Measurements from ENCODE around the gene KIF26A. TPM values are rescaled to one million over a fixed set of nuclear protein-coding genes. Genes with fewer than 3 reads are reported as not detected.

KIF26A gene
- polyA plus RNA-seq, 1 donor = 11.7 TPM

DNA sequence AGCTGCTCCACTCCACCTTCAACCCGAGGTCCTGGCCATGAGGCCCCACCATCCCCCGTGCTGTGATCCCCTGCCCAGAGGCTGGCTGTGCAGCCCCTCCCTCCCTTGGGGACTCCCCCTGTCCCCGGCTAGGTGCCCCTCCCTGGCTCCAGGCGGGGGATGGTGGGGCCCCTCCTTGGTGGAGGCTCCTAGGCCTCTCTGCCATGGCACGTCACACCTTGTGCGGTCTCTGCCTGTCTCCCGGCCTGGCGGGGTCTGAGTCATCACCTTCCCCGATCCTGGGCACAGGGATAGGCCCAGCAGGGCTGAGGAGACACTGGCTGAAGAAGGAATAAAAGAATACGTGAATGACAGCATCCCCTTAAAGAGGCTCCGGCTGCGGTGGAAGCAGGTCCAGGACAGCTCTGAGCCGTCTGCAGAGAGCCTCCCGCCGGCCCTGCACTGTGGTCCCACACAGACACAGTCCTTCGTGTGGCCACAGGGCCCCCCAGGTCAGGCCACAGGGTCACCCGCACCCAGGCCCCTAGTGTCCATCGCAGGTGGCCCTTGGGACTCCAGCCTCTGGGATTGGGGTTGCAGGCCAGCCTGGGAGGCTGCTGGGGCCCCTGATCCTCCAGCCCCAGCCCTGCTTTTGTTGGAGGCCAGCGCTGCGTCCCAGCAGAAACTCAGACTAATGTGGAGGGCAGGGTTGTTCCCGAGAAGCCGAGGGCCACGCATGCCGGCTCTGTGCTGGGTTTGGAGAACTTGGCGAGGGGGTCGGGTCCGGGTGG is 43.6 kb downstream of the KIF26A start:
- no peak for DNase-seq

DNA sequence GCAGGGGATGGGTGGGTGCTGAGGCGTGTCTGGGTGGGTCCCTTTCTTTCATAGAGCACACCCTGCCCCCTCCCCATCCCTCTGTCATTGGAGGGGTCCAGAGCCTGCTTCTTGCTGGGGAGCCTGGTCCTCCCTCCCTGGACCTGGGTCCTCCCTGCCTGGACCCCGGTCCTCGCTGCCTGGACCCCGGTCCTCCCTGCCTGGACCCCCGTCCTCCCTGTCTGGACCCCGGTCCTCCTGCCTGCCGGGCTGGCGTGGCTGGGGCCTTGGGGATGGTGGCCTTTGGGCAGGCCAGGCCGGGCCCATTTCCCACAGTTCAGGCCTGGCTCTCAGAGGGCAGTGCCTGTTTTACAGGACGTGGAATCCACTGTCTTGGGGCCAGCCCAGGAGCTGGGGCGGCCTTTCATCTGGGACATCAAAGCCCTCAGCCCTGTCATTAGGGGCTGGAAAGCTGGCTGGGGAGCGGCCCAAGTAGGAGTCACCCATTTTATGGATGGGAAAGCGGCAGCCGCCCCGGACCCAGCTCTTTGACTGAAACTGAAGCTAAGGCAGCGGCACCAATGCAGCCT is 44.6 kb downstream of the KIF26A start:
- DNase-seq = no peak

DNA sequence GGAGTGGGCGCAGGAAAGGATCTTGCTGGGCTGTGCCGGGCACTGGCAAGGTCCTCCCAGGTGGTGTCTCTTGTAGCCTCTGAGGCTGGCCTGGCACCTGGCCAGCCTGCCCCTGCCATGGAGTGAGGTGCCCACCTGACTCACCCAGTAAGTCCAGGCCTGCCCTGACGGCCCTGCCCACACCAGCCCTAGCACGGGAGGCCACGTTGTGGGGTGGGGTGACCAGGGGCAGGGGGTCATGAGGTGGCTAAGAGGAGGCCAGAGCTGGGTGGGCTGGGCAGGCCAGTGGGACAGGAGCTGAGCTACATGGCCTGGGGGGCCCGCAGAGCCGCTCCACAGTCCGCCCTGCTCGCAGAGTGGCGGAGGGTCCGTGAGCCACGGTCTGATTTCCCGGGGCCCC is 45.4 kb downstream of the KIF26A start:
- DNase-seq = no peak

DNA sequence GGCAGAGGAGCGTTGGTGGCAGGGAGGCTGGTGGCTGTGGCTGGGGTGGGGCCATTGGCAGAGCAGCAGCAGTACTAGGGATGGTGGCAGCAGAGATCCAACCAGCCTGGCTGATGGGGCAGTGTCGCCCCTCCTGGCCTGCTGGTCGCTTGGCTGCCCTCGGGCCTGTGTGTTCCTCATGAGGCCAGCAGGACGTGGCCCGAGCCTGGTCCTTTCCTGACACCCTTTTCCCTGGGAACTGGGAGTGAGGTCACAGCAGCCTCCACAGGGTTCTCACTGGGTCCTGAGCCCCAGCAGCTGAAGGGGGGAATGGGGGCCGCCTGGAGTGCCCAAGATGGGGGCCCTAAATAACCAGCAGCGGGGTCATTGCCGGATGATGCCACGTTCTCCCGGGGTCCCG is 46.1 kb downstream of the KIF26A start:
- no peak for DNase-seq

DNA sequence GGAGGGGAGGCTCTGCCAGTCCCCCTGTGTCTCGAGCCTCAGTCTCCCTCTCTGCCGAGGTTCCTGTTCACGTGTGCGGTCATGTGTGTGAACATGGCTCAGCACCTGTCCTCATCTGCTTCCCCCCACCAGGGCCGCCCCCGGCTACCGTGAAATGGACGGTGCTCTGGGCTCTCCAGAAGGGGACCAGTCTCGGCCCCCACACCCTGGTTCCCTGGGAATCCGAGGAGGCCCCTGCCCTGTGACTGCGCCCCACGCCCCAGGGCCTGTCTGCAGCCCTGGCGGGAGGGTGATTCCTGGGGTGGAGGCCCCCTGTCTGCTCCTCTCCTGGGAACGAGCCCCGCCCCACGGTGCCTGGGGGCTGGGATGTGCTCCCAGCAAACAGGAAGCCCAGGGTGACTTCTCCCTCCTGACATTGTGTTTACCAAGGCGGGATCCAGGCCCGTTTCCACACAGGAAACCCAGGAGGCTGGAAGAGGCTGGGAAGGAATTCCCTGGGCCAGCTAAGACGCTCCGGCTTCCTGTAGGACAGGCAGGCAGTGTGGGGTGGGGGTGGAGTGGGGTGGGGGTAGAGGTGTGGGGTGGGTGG is 46.6 kb downstream of the KIF26A start:
- no peak for DNase-seq

DNA sequence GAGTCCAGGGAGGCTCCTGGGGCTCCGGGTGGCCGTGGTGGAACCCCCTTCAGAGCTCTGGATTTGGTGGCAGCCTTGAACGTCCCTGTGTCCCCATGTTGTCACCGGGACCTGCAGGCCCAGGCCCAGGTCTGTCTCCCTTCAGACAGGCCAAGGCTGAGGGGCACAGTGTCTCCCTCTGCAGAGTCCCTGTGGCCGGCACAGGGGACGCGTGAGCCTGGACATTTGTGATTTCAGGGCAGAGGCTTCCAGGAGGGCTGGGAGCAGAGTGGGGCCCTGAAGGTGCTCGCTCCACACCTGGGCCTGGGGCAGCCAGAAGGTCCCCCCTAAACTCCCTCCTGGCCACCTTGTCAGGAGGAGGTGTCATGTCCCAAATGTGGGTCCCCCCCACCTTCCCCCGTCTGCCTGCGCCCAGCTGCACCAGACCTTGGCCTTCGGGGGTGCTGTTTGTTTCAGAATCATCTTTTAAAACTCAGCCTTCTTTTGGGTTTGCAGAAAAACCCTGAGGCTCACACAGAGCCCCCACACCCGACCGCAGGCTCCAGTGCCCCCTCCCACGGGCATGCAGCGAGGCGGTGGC is 47.6 kb downstream of the KIF26A start:
- no peak for DNase-seq

DNA sequence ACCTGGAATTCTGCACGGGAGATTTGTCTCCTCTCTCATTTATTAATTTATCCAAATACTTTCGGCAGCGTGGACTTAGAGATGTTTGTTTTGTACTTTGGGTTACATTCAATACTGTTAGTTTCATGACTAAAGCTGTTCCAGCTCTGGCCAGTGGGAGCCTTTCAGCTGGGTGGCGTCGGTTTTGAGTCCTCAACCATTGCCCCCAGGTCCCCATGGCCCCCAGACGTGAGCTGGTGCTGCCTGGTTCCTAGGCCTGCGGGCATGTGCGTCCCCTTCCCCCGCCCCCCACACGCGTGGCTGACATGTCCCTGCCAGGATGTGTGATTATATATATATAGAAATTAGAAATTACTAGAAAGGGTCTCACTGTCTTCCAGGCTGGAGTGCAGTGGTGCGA is 48.2 kb downstream of the KIF26A start:
- DNase-seq = no peak

DNA sequence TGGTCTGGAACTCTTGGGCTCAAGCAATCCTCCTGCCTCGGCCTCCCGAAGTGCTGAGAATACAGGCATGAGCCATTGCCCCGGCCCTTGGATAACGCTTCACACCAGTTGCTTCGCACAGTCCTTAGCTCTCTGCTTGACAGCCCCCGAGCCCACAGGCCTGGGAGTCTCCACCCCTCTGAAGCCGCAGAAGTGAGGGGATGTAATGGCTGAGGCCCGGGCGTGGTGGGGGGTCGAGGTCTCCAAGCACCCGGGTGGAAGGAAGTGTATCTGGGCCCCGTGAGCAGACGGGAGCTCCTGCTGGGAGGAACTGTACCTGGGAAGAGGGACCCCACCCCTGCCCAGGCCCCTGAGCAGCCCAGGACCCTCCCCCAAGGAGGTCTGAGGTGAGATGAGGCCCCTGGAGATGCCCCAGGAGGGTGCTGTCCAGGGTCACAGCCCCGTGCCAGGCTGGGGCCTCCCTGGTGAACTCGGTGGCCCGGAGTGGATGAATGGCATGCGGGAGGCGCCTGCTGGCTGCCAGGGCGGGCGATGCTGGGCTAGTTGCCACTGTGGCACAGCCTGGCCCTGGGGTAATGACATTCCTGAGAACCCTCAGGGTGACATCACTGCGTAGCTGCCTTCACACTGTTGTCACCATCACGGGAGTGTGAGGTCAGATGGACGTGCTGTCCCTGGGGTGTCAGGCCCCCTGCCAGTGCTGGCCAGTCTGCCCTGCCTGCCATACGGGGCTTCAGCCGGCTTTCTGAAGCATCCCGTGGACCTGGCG is 48.9 kb downstream of the KIF26A start:
- DNase-seq = no peak

DNA sequence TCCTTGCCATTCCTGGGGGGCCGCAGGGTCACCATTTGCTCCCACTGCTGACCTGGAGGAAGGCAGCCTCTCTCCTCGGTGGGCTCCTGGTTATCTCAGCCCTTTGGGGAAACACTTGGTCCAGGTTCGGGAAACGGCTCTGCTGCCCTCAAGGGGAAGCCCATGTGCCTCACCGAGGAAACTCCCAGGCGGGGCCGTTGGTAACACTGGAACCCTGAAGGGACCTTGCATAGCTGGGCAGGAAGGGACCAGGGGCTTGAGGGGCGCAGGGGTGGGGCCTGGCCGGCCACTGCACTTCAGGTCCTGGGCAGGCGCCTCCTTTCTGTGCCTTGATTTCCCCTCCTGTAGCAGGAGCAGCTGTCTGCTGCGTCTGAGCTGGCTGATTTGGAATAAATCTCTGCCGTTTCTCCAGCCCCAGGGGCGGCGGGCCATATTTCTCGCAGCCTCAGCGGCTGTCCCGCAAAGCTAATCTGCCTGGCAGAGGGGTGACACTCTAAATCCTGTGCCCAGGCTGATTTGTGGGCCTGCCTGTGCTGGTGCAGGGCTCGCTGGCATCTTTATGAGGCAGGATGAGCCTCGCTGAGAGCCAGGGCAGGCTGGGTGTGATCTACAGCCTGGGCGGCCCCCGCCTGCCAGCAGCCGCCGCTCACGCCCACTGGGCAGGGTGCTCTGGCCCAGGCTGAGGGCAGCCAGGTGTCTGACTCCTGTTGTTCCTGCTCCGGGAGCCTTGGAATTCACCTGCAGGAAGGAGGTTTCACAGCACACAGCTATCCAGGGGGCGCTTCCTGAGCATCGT is 49.7 kb downstream of the KIF26A start:
- no peak for DNase-seq

DNA sequence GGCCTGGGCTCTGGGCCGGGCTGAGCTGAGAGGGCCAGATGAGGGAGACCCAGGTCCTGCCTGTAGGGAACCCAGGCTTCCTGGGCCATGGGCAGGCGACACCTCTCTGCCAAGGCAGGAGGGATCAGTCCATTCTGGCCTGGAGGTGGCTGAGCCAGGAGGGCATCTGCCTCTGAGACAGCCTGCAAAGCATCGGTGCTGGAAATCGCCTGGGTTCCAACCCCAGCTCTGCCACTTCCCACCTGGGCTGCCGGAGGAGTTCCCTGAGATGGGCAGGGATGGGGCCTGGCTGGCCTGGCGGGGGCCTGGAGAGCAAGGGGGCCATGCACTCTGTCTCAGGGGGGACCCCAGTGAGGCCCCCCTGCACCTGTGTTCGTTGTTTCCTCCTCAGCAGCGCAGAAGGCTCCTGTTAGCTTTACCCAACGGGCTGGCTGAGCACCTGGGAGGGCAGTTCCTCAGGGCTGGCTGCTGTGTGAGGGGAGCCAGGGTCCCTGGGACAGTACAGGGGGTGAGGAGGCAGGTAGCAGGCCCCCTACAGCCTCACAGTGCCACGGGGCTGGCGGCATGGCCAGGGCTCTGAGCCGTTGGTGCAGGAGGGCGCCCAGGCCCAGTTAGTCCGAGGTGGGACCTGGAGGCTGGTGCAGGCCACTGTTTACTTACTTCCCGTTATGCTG is 50.5 kb downstream of the KIF26A start:
- DNase-seq = no peak

DNA sequence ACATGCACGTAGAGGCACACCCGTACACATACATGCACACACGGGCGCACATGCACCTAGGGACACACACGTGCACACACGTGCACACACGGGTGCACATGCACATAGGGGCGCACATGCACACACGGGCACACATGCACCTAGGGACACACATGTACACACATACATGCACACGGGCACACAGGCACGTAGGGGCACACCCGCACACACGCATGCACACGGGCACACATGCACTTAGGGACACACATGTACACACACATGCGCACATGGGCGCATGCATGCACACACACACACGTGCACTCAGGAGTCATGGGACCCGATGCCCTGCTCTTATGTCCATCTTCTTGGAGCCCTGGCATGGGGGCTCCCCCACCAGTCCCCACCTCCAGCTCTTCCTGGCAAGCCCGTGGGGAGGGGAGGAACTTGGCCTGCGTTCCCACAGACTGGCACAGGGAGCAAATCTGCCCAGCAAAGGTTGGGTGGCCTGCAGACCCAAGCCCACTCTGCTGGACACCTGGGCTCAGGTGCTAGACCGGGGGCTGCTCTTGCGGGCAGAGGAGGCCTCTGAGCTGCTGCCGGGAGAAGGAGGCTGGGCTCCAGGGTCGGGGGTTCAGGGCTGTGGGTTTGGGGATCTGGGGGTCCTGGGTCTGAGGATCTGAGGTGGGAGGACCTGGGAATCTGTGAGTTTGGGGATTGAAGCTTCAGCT is 51.4 kb downstream of the KIF26A start:
- DNase-seq = no peak

DNA sequence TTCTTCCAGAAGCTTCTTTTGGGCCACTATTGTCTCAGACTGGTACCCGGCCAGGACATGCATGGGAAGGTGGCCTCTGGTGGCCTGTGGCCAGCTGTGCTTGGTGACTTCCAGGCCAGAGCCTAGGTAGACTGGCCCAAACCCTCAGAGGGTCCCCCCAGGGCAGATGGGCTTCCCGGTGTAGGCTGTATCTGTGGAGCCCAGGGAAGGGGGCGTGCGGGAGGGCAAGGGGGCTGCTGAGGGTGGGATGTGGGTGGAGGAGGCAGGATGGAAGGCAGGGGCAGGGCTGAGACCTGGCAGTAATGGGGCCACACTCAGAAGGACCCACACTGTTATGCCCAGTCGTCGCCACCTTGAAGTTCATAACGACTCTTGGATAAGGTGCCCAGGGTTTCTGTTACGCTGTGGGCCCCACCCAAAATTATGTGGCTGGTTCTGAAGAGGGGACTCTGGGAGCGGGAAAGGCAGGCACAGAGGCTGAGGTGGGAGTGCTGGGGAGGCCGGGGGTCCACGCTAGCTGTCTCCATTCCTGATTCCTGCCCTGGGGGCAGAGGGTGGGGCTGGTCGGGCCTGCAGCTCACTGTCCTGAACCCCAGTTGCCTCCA is 52.1 kb downstream of the KIF26A start:
- no peak for DNase-seq

DNA sequence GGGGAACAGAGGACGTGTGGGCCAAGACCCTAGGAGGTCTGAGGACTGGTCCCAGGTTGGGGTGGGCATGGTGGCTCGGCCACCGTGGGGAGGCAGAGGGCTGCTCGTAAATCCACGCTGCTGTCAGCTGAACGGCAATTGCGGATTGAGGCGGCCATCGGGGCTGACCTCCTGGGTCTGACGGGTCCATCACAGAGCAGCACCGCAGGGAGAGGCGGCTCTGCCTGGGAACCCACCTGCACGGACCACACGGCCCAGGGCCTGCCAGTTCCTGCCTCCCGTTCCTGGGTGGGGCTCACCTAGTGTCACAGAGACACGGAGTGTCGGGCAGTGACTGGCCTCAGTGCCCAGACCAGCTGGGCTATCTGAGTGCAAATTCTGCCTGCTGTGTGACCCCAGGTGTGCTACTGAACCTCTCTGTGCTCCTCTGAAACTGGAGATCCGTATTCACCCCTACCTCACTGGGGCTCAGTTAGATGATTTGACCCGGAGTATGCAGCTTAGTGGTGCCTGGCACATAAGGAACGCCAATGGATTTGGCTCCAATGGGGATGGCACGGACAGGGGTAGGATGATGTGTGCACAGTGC is 53.1 kb downstream of the KIF26A start:
- DNase-seq = no peak

DNA sequence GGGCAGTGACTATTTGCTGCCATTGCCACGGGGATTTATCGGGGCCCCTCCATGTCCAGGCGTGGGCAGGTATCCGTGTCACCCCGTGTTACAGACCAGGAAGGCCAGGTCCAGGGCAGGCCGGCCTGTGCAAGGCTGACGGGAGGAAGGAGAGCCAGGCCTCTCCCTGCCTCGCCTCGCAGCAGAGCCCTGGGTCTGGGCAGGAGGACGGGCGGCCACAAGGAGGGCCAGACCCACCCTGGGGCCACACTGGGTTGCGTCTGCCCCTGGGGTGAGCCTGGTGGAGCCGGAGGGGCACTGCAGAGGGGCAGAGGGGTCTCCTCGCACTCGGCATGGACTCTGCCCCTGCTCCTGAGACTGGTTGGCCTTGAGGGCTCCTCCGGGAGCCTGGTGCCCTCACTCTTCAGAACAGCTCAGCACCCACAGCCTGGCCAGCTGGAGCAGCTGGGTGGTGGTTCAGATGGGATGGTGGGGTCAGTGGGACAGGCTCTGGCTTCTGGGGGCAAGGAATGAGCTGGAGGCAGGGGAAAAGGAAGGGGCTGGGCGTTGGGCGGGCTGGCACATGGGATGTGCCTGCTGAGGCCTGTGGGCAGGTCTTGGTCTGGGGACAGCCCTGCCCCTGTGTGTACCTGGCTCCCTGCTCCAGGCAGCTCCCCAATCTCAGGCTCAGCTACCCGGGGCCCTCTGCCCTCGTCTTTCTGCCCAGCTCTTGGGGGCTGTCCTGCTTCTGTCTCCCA is 53.9 kb downstream of the KIF26A start:
- no peak for DNase-seq

DNA sequence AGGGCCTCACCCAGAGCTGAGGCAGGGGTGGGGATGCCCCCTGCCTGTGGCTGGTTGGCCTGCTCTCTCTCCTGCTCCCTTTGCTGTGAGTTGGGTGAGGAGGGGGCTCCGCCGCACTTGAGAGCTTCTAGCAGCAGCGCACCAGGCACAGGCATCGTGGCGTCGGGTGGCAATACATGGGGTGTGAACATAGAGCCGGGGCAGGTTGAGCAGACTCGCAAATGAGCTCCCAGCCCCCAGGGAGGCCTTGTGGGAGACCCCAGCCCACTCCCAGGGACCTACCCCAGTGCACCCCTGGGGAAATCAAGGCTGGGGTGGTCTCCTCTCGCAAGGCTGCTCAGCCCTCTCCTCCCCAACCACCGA is 54.5 kb downstream of the KIF26A start:
- DNase-seq = no peak

DNA sequence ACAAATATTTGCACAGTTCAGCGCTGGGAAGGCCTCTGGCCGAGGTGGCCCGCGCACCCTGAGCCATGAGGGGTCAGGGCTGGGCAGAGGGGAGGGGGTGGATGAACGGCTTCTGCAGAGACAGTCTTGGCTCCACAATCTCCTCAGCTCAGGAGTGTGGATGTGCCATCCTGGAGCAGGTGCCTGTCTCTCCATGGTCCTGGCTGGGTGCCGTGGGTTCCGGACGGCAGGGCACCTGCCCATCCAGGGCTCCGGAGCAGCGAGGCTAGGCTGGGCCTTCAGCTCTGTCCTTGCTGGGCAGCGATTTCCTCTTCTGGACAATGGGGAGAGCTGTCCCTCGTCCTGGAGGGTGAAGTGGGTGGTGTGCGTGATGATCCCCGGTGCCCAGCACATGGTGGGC is 55.6 kb downstream of the KIF26A start:
- DNase-seq = no peak

DNA sequence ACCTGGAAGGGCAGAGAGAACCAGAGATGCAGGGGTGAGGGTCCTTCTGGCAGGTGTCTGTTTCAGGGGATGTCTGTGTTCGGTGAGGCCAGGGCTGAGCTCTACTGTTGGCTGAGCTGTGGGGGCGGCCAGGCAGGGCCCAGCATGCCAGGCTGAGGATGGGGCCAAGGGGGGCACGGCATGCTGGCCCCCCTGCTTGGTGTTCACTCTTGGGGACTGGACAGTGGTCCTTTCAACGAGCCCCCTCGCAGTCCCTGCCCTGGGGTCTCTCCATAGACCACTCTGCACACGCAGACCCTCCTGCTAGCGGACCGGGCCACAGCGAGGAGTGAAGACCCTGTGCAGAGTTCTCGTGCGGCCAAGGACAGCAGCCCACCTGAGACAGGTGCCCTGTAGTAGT is 56.3 kb downstream of the KIF26A start:
- no peak for DNase-seq

DNA sequence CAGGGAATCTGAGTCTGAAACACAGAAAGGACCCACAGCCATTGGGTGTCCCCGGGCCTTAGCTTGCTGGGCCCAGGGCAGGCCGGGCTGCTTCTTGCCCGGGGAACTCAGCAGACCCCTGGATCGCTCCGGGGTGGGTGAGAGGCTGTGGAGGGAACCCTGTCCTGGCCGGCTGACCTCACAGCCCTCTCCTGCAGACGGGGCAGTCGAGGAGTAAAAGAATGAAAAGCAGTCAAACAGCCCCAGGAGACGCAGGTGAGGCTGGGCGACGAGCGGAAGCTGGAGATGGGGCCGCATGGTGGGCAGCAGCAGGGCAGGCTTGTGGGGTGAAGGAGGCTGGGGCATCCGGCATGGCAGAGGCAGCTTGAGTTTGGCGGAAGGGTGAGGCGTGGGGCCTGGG is 57.0 kb downstream of the KIF26A start:
- DNase-seq = no peak

DNA sequence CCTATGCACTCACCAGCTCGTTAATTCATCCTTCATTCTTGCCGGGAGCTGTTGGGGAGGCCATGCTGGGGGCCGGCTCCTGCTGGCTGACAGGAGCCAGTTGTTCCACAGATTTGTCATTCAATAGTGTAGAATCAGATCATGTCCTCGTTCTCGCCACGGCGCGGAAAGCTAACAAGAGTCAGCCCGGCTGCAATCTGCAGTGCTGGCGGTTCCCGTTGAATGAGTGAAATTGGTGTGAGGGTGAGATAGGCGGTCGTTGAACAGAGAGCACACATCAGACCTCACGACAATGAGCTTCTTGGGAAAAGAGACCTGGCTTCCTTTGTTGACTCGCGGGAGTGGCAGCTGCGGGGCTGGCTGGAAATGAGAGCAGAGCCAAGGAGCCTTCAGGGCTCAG is 57.5 kb downstream of the KIF26A start:
- DNase-seq = no peak

Measured in hindlimb muscle (tissue), 1 donor.